NCI-H526 treated with DMSO at 0.1 percent for 48 hours (cell line): ENCODE results near the gene RAMACL.

Source experiments
- DNase-seq: peaks from one replicate; lab custom pipeline; 2025; lab: John Stamatoyannopoulos, UW

Gene RAMACL

GRCh38 chr6:166618251-166618650 is 31.8 kb upstream of the RAMACL start:
- DNase-seq, result no peak

- DNase-seq, result no peak
These were observed 30.9 kb upstream of the RAMACL start for GRCh38 chr6:166617359-166617758.

GRCh38 chr6:166616261-166617238 is 30.1 kb upstream of the RAMACL start:
- DNase-seq, result no peak

GRCh38 chr6:166615059-166615770 is 28.7 kb upstream of the RAMACL start:
- DNase-seq, result no peak

GRCh38 chr6:166614589-166614988 is 28.1 kb upstream of the RAMACL start:
- DNase-seq, result no peak

GRCh38 chr6:166614171-166614583 is 27.7 kb upstream of the RAMACL start:
- no peak for DNase-seq

- no peak for DNase-seq
These were observed 26.5 kb upstream of the RAMACL start for GRCh38 chr6:166613027-166613426.

GRCh38 chr6:166612471-166612881 is 26.0 kb upstream of the RAMACL start:
- no peak for DNase-seq

GRCh38 chr6:166611631-166612030 is 25.2 kb upstream of the RAMACL start:
- DNase-seq, result no peak

GRCh38 chr6:166610069-166610468 is 23.6 kb upstream of the RAMACL start:
- DNase-seq, result no peak

GRCh38 chr6:166608774-166609173 is 22.3 kb upstream of the RAMACL start:
- no peak for DNase-seq

GRCh38 chr6:166605752-166606151 is 19.3 kb upstream of the RAMACL start:
- no peak for DNase-seq

- DNase-seq, result no peak
These were observed 18.4 kb upstream of the RAMACL start for GRCh38 chr6:166604911-166605310.

GRCh38 chr6:166604328-166604727 is 17.9 kb upstream of the RAMACL start:
- DNase-seq, result no peak

- no peak for DNase-seq
These were observed 16.7 kb upstream of the RAMACL start for GRCh38 chr6:166603043-166603690.

GRCh38 chr6:166601956-166602355 is 15.5 kb upstream of the RAMACL start:
- DNase-seq, result no peak

GRCh38 chr6:166600931-166601330 is 14.5 kb upstream of the RAMACL start:
- no peak for DNase-seq

GRCh38 chr6:166599205-166599604 is 12.7 kb upstream of the RAMACL start:
- no peak for DNase-seq

GRCh38 chr6:166598441-166599138 is 12.1 kb upstream of the RAMACL start:
- no peak for DNase-seq

GRCh38 chr6:166597711-166598440 is 11.4 kb upstream of the RAMACL start:
- no peak for DNase-seq
